ENCODE data around the gene NOX3.

Gene NOX3

DNA sequence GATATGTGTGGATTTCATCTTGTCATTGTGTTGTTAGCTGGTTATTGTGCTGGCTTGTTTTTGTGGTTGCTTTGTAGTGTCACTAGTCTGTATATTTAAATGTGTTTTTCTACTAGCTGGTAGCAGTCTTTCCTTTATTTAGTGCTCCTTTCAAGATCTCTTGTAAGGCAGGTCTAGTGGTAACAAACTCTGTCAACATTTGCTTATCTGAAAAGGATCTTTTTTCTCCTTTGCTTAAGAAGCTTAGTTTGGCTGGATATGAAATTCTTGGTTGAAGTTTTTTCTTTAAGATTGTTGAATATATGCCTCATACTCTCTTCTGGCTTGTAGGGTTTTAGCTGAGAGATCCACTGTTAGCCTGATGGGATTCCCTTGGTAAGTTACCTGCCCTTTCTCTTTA, 108.7 kb downstream of the NOX3 start:
- H3K27me3 ChIP-seq (ENCODE audit: insufficient read depth, poor library complexity, severe bottlenecking) = no peaks in the 10 kb centered on the region
- TF ChIP-seq GABPA (IDR thresholded peaks at IDR 0.05; ENCODE audit: low read depth) = no peak
- no peak for TF ChIP-seq SPI1 (IDR thresholded peaks at IDR 0.05; ENCODE audit: borderline replicate concordance, low read depth)
- TF ChIP-seq, protein P1, sequence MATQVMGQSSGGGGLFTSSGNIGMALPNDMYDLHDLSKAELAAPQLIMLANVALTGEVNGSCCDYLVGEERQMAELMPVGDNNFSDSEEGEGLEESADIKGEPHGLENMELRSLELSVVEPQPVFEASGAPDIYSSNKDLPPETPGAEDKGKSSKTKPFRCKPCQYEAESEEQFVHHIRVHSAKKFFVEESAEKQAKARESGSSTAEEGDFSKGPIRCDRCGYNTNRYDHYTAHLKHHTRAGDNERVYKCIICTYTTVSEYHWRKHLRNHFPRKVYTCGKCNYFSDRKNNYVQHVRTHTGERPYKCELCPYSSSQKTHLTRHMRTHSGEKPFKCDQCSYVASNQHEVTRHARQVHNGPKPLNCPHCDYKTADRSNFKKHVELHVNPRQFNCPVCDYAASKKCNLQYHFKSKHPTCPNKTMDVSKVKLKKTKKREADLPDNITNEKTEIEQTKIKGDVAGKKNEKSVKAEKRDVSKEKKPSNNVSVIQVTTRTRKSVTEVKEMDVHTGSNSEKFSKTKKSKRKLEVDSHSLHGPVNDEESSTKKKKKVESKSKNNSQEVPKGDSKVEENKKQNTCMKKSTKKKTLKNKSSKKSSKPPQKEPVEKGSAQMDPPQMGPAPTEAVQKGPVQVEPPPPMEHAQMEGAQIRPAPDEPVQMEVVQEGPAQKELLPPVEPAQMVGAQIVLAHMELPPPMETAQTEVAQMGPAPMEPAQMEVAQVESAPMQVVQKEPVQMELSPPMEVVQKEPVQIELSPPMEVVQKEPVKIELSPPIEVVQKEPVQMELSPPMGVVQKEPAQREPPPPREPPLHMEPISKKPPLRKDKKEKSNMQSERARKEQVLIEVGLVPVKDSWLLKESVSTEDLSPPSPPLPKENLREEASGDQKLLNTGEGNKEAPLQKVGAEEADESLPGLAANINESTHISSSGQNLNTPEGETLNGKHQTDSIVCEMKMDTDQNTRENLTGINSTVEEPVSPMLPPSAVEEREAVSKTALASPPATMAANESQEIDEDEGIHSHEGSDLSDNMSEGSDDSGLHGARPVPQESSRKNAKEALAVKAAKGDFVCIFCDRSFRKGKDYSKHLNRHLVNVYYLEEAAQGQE (IDR thresholded peaks at IDR 0.05; ENCODE audit: insufficient replicate concordance, low read depth) = no peak
- TF ChIP-seq, protein P2, sequence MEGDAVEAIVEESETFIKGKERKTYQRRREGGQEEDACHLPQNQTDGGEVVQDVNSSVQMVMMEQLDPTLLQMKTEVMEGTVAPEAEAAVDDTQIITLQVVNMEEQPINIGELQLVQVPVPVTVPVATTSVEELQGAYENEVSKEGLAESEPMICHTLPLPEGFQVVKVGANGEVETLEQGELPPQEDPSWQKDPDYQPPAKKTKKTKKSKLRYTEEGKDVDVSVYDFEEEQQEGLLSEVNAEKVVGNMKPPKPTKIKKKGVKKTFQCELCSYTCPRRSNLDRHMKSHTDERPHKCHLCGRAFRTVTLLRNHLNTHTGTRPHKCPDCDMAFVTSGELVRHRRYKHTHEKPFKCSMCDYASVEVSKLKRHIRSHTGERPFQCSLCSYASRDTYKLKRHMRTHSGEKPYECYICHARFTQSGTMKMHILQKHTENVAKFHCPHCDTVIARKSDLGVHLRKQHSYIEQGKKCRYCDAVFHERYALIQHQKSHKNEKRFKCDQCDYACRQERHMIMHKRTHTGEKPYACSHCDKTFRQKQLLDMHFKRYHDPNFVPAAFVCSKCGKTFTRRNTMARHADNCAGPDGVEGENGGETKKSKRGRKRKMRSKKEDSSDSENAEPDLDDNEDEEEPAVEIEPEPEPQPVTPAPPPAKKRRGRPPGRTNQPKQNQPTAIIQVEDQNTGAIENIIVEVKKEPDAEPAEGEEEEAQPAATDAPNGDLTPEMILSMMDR (IDR thresholded peaks at IDR 0.05; ENCODE audit: insufficient read depth, low read length) = no peak
- TF ChIP-seq POLR2AphosphoS5 (IDR thresholded peaks at IDR 0.05; ENCODE audit: low read depth) = no peak
- no peak for DNase-seq (ENCODE audit: low read depth in 1 of 2, low spot score in 1 of 2)
- H3K27ac ChIP-seq (replicated peaks) = no peak overlapping the region
- H3K4me3 ChIP-seq (replicated peaks; ENCODE audit: insufficient read depth, low read length) = no peak overlapping the region
